ENCODE data around the gene ITPA. TPM values are rescaled to one million over a fixed set of nuclear protein-coding genes. Genes with fewer than 3 reads are reported as not detected.

ITPA gene
- 10 to 100 TPM; 86.8 to 94.7 TPM for total RNA-seq

- CTCF ChIA-PET, result interaction anchor here (0.8 to 2.1 kb wide), 2 partner anchors 9 to 11 kb away, joined by 4 to 10 read pairs; no protein-coding TSS in a partner anchor
- POLR2A ChIA-PET, result interaction anchor here (1.2 kb wide), 1 partner anchor 12 kb away, joined by 5 read pairs; no protein-coding TSS in a partner anchor
Measured at GRCh38 chr20:3209257-3209945, at the start of gene ITPA. TSS of gene ITPA (plus strand) at chr20:3209498. CDS start at chr20:3209552, 54 bp downstream.

GRCh38 chr20:3160418-3160817 lies 48.9 kb upstream of the ITPA start:
- CTCF ChIA-PET, result interaction anchor here (0.7 kb wide), 1 partner anchor 107 kb away, joined by 3 read pairs; no protein-coding TSS in a partner anchor
- POLR2A ChIA-PET, result interaction anchor here (0.6 to 1.1 kb wide), 3 partner anchors 9 to 243 kb away, joined by 3 to 8 read pairs (median 6); no protein-coding TSS in a partner anchor

- ChIA-PET POLR2A (interaction anchor here (0.5 kb wide), 1 partner anchor 46 kb away, joined by 5 read pairs; no protein-coding TSS in a partner anchor), CTCF (interaction anchor here (0.7 to 1.0 kb wide), 2 partner anchors 91 to 108 kb away, joined by 3 to 4 read pairs; no protein-coding TSS in a partner anchor)
Measured at GRCh38 chr20:3161316-3162079, 47.8 kb upstream of the ITPA start.

- POLR2A ChIA-PET, result no interaction called here
Measured at GRCh38 chr20:3162080-3162611, 47.2 kb upstream of the ITPA start.

GRCh38 chr20:3163099-3164042 lies 45.9 kb upstream of the ITPA start:
- POLR2A ChIA-PET, result no interaction called here
- CTCF ChIA-PET, result no interaction called here

More at GRCh38 chr20:3162080-3162611, 47.2 kb upstream of the ITPA start:
- CTCF ChIA-PET, result no interaction called here

GRCh38 chr20:3164043-3164762 lies 45.1 kb upstream of the ITPA start:
- ChIA-PET POLR2A (no interaction called here), CTCF (interaction anchor here (0.6 kb wide), 1 partner anchor 491 kb away, joined by 3 read pairs; no protein-coding TSS in a partner anchor)

- ChIA-PET POLR2A (no interaction called here), CTCF (interaction anchor here (0.6 kb wide), 1 partner anchor 491 kb away, joined by 3 read pairs; no protein-coding TSS in a partner anchor)
Measured at GRCh38 chr20:3164763-3165410, 44.4 kb upstream of the ITPA start.

- ChIA-PET CTCF (no interaction called here), POLR2A (no interaction called here)
Measured at GRCh38 chr20:3165473-3166337, 43.6 kb upstream of the ITPA start.

- ChIA-PET CTCF (no interaction called here), POLR2A (no interaction called here)
Measured at GRCh38 chr20:3166338-3166912, 42.9 kb upstream of the ITPA start.

GRCh38 chr20:3166913-3167342 lies 42.4 kb upstream of the ITPA start:
- POLR2A ChIA-PET, result no interaction called here

GRCh38 chr20:3167738-3168078 lies 41.6 kb upstream of the ITPA start:
- POLR2A ChIA-PET, result no interaction called here

More at GRCh38 chr20:3166913-3167342, 42.4 kb upstream of the ITPA start:
- CTCF ChIA-PET, result no interaction called here

GRCh38 chr20:3168079-3168828 lies 41.0 kb upstream of the ITPA start:
- ChIA-PET POLR2A (no interaction called here), CTCF (no interaction called here)

More at GRCh38 chr20:3167738-3168078, 41.6 kb upstream of the ITPA start:
- CTCF ChIA-PET, result no interaction called here

- CTCF ChIA-PET, result interaction anchor here (0.7 to 1.2 kb wide), 2 partner anchors 11 to 21 kb away, joined by 3 to 5 read pairs; no protein-coding TSS in a partner anchor
Measured at GRCh38 chr20:3168829-3169590, 40.3 kb upstream of the ITPA start.

GRCh38 chr20:3171391-3172125 lies 37.7 kb upstream of the ITPA start:
- ChIA-PET CTCF (interaction anchor here (0.7 kb wide), 1 partner anchor 1650 kb away, joined by 3 read pairs; no protein-coding TSS in a partner anchor), POLR2A (interaction anchor here (0.7 kb wide), 1 partner anchor 1946 kb away, joined by 9 read pairs; the partner anchor contains the start of gene RAD21L1)

More at GRCh38 chr20:3168829-3169590, 40.3 kb upstream of the ITPA start:
- POLR2A ChIA-PET, result interaction anchor here (0.7 kb wide), 1 partner anchor 9 kb away, joined by 3 read pairs; no protein-coding TSS in a partner anchor

Measured in activated CD8-positive, alpha-beta memory T cell treated with anti-CD3 and anti-CD28 coated beads for 36 hours (primary cell).